NCI-H82 (cell line): ENCODE measurements around the gene AVPR1B.
"Not testable (repeated sequence)": the region's sequence is repeated elsewhere in the genome, so short reads cannot be mapped to it uniquely, and the experiment has no call there.

Source experiments
- DNase-seq: peaks from one replicate; lab custom pipeline; 2025; lab: John Stamatoyannopoulos, UW

AVPR1B gene

DNA sequence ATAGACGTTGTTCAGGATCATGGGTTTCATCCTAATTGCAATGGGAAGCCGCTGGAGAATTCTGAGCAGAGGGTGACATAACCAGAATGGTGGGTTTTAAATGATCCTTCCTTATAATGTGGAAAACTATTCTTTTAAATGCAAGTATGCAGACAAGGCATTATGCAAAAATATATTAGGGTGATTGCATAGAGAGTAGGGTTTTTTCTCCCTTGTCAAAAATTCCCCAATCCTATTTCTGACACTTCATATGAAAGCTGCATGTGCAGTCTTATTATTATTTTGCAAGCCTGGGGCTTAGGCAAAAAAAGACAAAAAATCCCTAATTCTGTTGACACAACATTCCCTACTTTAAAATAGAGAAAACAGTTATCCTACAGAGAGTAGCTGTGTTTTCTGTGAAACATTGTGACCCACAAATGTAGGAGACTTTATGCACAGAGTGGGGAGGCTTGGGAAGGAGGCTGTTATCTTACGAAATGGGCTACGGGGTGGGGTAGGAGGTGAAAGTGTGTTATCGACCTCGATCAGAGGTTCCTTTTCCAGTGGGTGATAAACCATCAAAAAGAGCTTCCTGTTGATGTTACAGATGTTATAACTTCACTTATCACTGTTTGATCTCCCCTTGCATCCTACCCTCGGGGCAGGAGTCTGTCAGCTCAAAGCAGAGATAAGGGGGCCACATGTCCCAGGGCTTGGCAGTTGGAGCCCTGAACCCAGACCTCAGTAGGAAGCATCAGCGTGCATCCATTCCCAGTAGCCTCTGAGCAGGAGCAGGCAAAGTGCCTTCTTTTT lies 37.0 kb downstream of the AVPR1B start:
- no peak for DNase-seq

DNA sequence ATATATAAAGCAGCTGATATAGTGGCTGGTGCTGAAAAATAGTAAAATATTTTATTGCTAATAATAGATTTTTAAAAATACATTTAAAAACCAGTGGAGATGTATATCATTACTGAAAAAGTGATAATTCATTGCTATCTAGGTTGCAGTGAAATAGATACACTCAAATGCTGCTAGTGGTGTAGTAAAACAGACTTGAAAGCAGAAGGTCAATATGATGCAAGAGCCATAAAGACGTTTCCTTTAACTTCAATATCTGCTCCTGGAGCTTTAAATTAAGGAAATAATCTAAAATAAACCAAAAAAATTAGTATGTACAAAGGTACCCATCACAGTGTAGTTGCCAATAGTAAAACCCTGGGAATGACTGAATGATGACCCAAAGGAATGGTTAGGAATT lies 38.1 kb downstream of the AVPR1B start:
- no peak for DNase-seq

DNA sequence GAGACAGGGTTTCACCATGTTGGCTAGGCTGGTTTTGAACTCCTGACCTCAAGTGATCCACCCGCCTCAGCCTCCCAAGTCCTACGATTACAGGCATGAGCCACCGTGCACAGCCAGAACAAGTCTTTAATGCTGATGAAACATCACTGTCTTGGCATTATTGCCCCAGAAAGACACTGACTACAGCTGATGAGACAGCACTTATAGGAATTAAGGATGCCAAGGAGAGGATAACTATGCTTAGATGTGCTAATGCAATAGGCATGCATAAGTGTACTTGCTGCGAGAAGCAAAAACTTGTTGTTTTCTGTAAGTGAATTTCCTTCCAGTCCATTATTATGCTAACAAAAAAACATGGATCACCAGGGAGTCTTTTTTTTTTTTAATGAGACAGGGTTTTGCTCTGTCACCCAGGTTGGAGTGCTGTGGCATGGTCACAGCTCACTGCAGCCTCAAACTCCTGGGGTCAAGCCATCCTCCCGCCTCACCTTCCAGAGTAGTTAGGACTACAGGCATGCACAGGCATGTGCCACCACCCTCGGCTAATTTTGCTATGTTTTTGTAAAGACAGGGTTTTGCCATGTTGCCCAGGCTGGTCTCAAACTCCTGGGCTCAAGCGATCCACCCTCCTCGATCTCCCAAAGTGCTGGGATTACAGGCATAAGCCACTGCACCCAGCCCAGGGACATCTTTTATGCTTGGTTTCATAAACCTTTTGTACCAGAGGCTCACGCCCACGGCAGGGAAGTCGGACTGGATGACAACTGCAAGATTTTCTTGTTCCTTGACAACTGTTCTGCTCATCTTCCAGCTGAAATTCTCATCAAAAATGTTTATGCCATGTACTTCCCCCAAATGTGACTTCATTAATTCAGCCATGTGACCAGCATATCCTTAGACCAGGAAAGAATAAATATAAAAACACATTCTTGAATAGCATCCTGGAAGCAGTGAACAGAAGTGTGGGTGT lies 41.1 kb downstream of the AVPR1B start:
- no peak for DNase-seq

DNA sequence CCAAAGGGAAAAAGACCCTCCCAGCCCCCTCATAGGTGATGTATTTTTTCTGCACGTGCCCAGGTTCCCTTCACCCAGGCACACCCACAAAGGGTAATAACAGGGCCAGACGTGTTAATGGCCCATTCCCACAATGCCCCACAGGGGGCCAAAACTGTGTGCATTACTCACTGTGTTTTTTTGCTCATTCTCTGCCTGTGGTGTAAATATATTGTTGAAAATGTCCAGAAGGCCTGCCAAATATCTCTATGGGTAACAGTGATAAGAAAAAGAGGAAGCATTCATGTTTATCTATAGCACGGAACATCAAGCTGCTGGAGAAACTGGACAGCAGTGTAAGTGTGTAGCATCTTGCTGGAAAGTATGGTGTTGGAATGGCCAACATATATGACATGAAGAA lies 42.3 kb downstream of the AVPR1B start:
- DNase-seq: no peak

DNA sequence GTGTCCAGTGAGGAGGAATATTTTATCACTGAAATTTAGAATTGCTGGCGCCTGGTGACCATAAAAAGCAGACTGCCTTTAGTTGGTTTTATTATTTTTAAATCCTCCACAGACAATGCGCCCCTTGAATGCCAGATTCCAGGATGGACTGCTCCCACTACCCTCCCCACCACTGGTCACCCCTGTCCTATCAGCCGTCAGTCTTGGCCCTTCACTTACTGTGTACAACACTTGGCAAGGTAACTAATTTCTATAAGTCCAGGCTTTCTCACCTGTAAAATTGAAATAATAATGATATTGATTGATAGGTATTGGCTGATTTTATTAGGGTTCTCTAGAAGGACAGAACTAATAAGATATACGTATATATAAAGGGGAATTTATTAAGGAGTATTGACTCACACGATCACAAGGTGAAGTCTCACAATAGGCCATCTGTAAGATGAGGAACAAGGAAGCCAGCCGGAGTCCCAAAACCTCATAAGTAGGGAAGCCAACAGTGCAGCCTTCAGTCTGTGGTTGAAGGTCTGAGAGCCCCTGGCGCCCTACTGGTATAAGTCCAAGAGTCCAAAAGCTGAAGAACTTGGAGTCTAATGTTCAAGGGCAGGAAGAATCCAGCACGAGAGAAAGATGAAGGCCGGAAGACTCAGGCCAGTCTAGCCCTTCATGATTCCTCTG lies 46.4 kb downstream of the AVPR1B start:
- no peak for DNase-seq

DNA sequence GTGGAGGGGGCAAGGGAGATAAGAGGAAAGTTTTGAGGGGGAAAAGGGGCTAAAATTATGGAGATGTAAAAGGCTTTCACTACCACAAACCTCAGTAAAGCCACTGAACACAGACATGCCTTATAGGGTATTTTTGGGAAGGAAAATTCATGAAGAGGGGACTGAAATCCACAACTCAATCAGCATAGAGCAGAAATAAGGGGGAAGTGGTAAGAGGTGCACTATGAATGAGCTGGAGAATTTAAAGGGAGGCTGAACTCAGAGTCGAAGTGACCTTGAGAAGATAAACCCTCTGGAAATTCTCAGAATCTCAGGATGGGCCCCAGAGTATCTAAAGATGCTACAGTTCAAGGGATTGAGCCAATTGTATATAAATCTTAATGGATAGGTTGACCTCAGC lies 48.9 kb downstream of the AVPR1B start:
- DNase-seq: no peak

DNA sequence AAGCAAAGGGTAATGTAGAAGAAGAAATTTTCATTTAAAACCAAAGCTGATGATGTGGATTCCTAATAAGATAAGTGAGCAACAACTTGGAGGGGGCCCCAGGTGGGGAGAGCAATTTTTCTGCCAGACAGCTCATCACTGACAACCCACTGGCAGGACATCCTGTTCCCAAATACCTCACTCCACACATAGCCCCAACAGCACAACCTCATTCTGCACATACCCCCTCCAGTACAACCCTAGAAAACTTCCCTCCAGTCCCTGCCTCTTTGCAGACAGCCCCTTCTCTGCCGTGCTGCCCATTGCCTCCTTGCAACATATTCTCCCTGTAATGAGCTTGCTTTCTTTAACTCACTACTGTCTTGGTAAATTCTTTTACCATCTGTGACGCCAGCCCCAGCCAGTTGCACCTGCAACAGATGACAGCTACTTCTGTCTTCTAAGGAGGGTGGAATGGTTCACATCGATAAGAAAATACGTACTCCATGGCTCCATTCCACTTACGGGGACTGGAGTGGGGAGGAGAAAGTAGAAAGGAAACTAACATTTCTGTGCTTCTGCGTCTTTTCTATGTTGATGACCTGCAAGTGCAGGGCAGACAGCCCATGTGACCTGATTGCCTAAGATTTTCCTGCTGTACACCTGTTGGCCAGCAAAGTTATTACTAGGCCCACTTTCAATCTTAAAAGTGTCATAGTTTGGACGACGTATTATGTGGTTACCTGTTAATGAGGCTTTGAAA lies 49.5 kb downstream of the AVPR1B start:
- DNase-seq: no peak

DNA sequence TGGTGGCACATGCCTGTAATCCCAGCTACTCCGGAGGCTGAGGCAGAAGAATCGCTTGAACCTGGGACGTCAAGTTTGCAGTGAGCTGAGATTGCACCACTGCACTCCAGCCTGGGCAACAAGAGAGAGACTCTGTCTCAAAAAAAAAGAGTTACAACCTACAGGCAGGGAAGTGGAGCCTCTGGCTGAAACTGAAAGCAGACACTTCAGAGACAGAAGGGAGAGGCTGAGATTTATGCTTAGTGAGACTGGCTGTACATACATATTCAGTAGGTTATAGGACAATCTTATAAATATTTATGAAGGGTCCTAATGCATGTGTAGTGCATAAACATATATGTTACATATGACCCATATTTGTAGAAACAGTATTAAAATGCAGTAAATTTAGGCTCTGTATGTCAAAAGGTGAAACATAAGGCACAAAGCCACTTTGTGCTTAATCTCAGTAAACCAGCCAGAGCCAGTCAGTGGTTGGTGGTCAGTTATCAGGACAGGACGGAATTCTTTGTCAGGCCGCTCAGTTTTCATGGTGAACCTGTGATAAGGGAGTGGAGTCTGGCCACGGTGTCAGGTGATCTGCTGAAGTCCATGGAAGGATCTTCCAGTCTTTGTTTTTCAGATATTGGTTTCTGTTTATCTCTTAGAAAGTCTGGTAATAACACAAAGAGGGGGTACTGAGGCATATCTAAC lies 50.6 kb downstream of the AVPR1B start:
- DNase-seq: no peak

DNA sequence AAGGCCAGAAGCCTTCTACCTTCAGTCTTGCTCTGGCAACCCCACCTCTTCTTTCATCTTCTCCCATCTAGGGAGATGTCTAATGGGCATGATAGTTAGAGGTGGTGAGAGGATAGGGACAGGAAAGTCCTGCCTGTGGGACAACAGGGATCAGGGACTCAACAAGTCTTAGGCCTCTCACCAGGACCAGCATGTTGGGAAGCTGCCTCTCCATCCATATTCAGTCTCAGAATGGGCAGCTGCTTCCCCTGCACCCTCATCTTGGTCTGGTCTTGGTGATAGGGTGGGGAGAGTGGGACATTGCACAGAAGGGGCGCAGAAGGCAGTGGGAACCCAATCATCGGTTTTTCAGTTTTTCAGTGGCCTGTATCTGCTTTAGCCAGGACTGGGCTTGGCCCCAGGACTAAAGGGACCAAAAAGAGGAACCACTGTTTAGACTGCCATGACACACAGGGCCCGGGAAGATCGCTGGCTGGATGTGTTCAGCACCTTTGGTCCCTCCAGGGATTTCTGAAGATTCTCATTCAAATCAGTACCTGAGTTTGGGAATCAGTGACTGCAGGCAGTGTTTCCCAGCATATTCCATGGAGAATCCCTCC lies 51.5 kb downstream of the AVPR1B start:
- no peak for DNase-seq

DNA sequence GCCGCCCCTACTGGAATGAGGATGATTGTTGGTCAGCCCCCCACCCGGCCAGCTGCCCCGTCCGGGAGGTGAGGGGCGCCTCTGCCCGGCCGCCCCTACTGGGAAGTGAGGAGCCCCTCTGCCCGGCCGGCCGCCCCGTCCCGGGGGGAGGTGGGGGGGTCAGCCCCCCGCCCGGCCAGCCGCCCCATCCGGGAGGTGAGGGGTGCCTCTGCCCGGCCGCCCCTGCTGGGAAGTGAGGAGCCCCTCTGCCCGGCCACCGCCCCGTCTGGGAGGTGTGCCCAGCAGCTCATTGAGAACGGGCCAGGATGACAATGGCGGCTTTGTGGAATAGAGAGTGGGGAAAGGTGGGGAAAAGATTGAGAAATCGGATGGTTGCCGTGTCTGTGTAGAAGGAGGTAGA lies 52.7 kb downstream of the AVPR1B start:
- DNase-seq: not testable (repeated sequence)

DNA sequence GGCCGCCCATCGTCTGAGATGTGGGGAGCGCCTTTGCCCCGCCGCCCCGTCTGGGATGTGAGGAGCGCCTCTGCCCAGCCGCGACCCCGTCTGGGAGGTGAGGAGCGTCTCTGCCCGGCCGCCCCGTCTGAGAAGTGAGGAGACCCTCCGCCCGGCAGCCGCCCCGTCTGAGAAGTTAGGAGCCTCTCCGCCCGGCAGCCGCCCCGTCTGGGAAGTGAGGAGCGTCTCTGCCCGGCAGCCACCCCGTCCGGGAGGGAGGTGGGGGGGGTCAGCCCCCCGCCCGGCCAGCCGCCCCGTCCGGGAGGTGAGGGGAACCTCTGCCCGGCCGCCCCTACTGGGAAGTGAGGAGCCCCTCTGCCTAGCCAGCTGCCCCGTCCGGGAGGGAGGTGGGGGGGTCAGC lies 53.2 kb downstream of the AVPR1B start:
- DNase-seq: not testable (repeated sequence)

DNA sequence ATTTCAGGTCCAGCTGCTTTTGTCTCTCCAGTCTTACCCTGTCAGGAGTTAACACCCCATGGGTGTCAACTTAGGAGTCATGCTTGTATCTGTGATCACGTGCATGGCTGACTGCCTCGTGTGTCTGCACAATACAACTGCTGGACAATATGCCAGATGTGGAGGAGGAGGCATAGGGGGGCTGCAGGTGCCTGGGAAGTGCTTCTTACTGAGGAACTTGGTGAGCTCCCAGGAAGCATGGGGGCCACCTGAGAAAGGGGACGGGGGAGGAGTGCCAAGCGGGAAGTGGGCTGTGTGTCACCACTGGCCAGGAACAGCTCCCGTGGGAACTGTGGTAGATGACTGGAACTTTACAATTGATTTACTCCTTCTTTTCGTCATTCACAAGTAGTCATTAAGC lies 54.7 kb downstream of the AVPR1B start:
- DNase-seq: no peak

DNA sequence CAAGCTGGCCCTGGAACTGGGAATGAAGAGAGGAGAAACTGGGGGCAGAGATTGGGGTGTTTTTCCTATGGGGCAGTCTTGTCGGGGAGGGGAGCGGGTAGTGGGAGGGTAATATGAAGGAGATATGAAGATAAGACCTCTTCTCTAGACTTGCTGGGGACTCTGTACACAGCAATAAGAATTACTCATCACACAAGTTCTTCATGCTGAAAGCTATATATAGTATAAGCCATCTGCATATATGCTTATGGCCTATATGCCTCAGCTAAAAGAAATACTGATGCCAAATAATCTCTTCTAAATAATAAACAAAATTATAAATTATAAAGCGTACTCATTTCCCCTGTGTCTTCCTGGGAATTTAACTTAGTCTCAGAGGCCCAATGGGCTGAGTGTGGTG lies 56.3 kb downstream of the AVPR1B start:
- DNase-seq: no peak
